Gastrocnemius medialis (tissue), 4 donors: Measurements from ENCODE around the gene IFITM5. TPM values are rescaled to one million over a fixed set of nuclear protein-coding genes. Genes with fewer than 3 reads are reported as not detected.
"Not testable (repeated sequence)": the region's sequence is repeated elsewhere in the genome, so short reads cannot be mapped to it uniquely, and the experiment has no call there.

ENCODE experiments used
- ATAC-seq, 2 donors: fragments of 150-250 bp; one replicate each; pipeline ENCODE4 v1.9.1; 2016
- DNase-seq, 2 donors: peaks; one replicate each; pipeline ENCODE4 v3.0.0-alpha.2; 2019
- H3K27ac ChIP-seq, 4 donors: fragments of 200-600 bp; sonication (generic); 1 replicate in 1 of 4; 2 replicates in 3 of 4; pipeline ENCODE4 v1.5.1; 2016 to 2018; ENCODE audit warnings: mild to moderate bottlenecking in 2 of 4, moderate library complexity in 1 of 4
- H3K27me3 ChIP-seq, 3 donors: fragments of 200-600 bp; sonication (generic) in 2 of 3; 1 replicate in 1 of 3; 2 replicates in 2 of 3; pipeline versions ENCODE4 v1.5.1 to v1.6.0; 2016 to 2019; ENCODE audit warnings: mild to moderate bottlenecking in 1 of 3, moderate library complexity in 1 of 3
- H3K36me3 ChIP-seq, 2 donors: fragments of 200-600 bp; sonication (generic) in 1 of 2; one replicate each; pipeline ENCODE4 v1.5.1; 2017 to 2018
- H3K4me1 ChIP-seq, 2 donors: fragments of 200-600 bp; sonication (generic) in 1 of 2; one replicate each; pipeline ENCODE4 v1.5.1; 2016 to 2017; ENCODE audit warnings: mild to moderate bottlenecking in 2 of 2
- H3K4me3 ChIP-seq, 4 donors: fragments of 200-600 bp; sonication (generic) in 3 of 4; 1 replicate in 1 of 4; 2 replicates in 3 of 4; pipeline ENCODE4 v1.5.1; 2016 to 2019; ENCODE audit warnings: mild to moderate bottlenecking in 2 of 4
- H3K9me3 ChIP-seq, 3 donors: fragments of 200-600 bp; sonication (generic) in 2 of 3; 1 replicate in 1 of 3; 2 replicates in 2 of 3; pipeline ENCODE4 v1.5.1; 2016 to 2019
- POLR2A ChIP-seq, 2 donors: fragments of 450-650 bp; IDR thresholded peaks; one replicate each; pipeline ENCODE4 v1.6.1; 2017; ENCODE audit warnings: antibody characterized with exemption in 2 of 2, mild to moderate bottlenecking in 2 of 2, moderate library complexity in 2 of 2
- in situ Hi-C, 4 donors: fragments of 200-750 bp; cut with MboI; loops; one replicate each; pipeline versions ENCODE4 v1.15.0 to v1.8.0; 2017; ENCODE audit warnings: low sequenced_read_pairs in 4 of 4
- intact Hi-C: fragments of 100-400 bp; cut with DNase I; formaldehyde crosslinking; loops from one replicate; pipeline ENCODE4 v1.15.1; 2023; ENCODE audit warnings: low total_unique reads
- total RNA-seq, 4 donors: library from RNA; depleted of rRNA; stranded (reverse); fragments of >200 nt; gene quantifications; one replicate each; pipeline versions ENCODE4 v1.1.0 to v1.2.3, GENCODE V29; 2016
- TF ChIP-seq, protein P1 (sequence below), 5 experiments: fragments of 450-650 bp in 3 of 5; fragments of 200-600 bp in 2 of 5; sonication (generic) in 2 of 5; IDR thresholded peaks in 4 of 5; conservative IDR thresholded peaks in 1 of 5; 1 replicate in 4 of 5; 2 replicates in 1 of 5; pipeline ENCODE4 v1.5.1; 2016 to 2019; ENCODE audit warnings: antibody characterized with exemption in 5 of 5, mild to moderate bottlenecking in 3 of 5, moderate library complexity in 3 of 5

IFITM5 gene
- total RNA-seq, 4 donors from 2014 or later = not detected

DNA sequence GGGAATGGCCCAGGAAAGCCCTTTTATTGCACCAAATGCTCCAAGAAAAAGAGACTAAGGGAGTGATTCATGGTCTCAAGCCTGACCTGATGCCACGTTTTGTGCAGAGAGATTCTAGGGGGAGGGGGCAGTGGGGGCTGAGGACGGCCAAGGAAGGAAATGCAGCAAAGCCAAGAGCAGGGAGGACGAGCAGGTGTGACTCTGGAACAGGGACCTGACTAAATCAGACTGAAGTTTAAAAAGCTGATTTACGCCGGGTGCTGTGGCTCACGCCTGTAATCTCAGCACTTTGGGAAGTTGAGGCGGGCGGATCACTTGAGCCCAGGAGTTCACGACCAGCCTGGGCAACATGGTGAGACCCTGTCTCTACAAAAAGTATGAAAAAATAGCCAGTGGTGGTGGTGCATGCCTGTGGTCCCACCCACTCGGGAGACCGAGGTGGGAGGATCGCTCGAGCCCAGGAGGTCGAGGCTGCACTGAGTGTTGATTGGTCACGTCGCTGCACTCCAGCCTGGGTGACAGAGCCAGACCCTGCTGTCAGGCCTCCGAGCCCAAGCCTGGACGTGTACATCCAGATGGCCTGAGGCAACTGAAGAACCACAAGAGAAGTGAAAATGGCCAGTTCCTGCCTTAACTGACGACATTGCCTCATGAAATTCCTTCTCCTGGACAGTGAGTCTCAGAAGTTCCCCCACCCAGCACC, 32.2 kb upstream of the IFITM5 start:
- no peaks in the 10 kb centered on the region for H3K36me3 ChIP-seq
- TF ChIP-seq, protein P1, sequence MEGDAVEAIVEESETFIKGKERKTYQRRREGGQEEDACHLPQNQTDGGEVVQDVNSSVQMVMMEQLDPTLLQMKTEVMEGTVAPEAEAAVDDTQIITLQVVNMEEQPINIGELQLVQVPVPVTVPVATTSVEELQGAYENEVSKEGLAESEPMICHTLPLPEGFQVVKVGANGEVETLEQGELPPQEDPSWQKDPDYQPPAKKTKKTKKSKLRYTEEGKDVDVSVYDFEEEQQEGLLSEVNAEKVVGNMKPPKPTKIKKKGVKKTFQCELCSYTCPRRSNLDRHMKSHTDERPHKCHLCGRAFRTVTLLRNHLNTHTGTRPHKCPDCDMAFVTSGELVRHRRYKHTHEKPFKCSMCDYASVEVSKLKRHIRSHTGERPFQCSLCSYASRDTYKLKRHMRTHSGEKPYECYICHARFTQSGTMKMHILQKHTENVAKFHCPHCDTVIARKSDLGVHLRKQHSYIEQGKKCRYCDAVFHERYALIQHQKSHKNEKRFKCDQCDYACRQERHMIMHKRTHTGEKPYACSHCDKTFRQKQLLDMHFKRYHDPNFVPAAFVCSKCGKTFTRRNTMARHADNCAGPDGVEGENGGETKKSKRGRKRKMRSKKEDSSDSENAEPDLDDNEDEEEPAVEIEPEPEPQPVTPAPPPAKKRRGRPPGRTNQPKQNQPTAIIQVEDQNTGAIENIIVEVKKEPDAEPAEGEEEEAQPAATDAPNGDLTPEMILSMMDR (IDR thresholded peaks at IDR 0.05 in 4 of 5, conservative IDR thresholded peaks at IDR 0.05 in 1 of 5) = no peak
- no peak for TF ChIP-seq POLR2A (IDR thresholded peaks at IDR 0.05)
- in situ Hi-C loops = no loop called here
- H3K27me3 ChIP-seq = peaks cover 0 to 4% (median 0%) of the 10 kb centered on the region in 3 donors
- H3K4me1 ChIP-seq = peaks cover 10 to 25% of the 10 kb centered on the region in 2 donors
- no peaks in the 10 kb centered on the region for H3K9me3 ChIP-seq
- DNase-seq = no peak
- no peak overlapping the region for H3K4me3 ChIP-seq
- no peak overlapping the region for H3K27ac ChIP-seq
- ATAC-seq = no peak
- intact Hi-C loops = no loop called here

DNA sequence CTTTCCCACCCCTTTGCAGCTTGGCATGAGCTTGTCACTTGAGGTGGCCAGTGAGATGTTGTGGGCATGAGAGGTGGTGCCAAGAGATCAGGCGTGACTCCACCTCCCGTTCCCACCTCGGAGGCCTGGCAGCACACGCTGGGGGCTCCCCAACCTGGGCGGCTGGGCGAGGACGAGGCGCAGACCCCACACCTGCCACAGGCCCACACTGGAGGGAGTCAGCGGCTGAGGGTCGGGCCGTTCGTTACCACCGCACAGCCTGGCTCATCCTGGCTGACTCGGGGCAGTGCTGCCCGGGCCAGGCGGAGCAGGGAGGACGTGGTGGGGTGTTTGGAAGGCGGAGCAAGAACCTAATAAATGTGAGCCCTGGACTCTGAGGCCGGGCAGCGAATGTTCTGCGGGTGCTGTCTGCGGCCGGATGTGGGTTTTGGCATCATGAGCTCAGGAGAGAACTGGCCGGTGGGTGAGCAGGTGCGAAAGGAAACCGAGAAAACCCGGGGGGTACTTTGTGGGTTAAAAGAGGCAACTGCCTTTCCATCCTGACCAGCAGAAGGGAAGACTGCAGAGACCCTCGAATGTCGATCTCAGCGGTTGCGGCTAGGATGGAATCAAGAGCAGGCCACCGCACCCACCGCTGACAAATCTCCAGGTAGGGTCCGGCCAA, 31.5 kb upstream of the IFITM5 start:
- in situ Hi-C loops = no loop called here
- peaks cover 0 to 4% (median 0%) of the 10 kb centered on the region in 3 donors for H3K27me3 ChIP-seq
- ATAC-seq (no peak), DNase-seq (no peak)
- H3K36me3 ChIP-seq = no peaks in the 10 kb centered on the region
- H3K9me3 ChIP-seq = no peaks in the 10 kb centered on the region
- peaks cover 16 to 27% of the 10 kb centered on the region in 2 donors for H3K4me1 ChIP-seq
- TF ChIP-seq POLR2A (IDR thresholded peaks at IDR 0.05) = no peak
- TF ChIP-seq, protein P1 (IDR thresholded peaks at IDR 0.05 in 4 of 5, conservative IDR thresholded peaks at IDR 0.05 in 1 of 5) = no peak
- H3K4me3 ChIP-seq = no peak overlapping the region
- intact Hi-C loops = no loop called here
- H3K27ac ChIP-seq = no peak overlapping the region

DNA sequence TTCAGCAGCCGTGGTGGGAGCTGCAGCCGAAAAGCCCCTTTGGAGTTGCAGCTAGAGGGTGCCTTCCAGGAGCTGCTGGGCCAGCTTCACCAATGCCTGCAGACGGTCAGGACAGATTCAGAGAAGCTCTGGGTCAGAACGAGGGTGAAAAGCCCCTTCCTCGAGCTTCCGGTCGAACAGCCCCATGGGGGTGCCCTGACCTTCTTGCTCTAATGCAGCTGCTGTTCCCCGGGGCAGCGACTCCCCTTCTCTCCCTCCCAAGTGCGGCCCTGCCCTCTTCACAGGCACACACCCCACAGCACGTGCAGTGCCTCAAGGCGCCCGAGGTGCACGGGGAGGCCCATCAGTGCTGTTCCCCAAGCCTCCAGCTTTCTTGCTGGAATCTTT, 31.0 kb upstream of the IFITM5 start:
- TF ChIP-seq, protein P1 (IDR thresholded peaks at IDR 0.05 in 4 of 5, conservative IDR thresholded peaks at IDR 0.05 in 1 of 5) = no peak
- no peak for TF ChIP-seq POLR2A (IDR thresholded peaks at IDR 0.05)
- peaks cover 0 to 4% (median 0%) of the 10 kb centered on the region in 3 donors for H3K27me3 ChIP-seq
- no peak for DNase-seq
- no peak for ATAC-seq
- H3K9me3 ChIP-seq = no peaks in the 10 kb centered on the region
- in situ Hi-C loops = no loop called here
- no peak overlapping the region for H3K4me3 ChIP-seq
- H3K4me1 ChIP-seq = peaks cover 16 to 27% of the 10 kb centered on the region in 2 donors
- no peak overlapping the region for H3K27ac ChIP-seq
- H3K36me3 ChIP-seq = no peaks in the 10 kb centered on the region
- intact Hi-C loops = no loop called here

DNA sequence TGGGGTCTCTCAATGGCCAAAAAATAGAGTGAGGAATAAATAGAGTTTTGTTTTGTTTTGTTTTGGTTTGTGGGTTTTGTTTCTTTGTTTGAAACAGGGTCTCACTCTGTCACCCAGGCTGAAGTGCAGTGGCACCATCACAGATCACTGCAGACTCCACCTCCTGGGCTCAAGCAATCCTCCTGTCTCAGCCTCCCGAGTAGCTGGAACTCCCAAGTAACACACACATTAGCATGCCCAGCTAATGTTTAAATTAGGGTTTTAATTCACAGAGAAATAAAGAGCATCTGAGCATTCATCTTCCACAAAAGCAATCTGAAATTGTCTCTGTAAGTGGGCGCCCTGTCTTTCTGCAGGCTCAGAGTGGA, 30.5 kb upstream of the IFITM5 start:
- intact Hi-C loops = no loop called here
- no peak for ATAC-seq
- H3K4me1 ChIP-seq = peaks cover 15 to 27% of the 10 kb centered on the region in 2 donors
- DNase-seq = no peak
- no peak for TF ChIP-seq POLR2A (IDR thresholded peaks at IDR 0.05)
- TF ChIP-seq, protein P1 (IDR thresholded peaks at IDR 0.05 in 4 of 5, conservative IDR thresholded peaks at IDR 0.05 in 1 of 5) = no peak
- H3K27me3 ChIP-seq = peaks cover 0 to 4% (median 0%) of the 10 kb centered on the region in 3 donors
- H3K36me3 ChIP-seq = no peaks in the 10 kb centered on the region
- H3K27ac ChIP-seq = no peak overlapping the region
- in situ Hi-C loops = no loop called here
- H3K9me3 ChIP-seq = no peaks in the 10 kb centered on the region
- H3K4me3 ChIP-seq = no peak overlapping the region

DNA sequence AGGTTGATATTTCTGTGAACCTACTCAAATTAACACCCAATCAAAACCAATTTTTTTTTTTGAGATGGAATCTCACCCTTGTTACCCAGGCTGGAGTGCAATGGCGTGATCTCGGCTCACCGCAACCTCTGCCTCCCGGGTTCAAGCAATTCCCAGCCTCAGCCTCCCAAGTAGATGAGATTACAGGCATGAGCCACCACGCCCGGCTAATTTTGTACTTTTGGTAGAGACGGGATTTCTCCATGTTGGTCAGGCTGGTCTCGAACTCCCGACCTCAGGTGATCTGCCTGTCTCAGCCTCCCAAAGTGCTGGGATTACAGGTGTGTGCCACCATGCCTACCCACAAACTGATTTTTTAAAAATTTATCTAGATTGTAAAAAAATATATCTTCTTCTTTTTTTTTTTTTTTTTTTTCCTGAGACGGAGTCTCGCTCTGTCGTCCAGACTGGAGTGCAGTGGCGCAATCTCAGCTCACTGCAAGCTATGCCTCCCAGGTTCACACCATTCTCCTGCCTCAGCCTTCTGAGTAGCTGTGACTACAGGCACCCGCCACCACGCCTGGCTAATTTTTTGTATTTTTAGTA, 29.3 kb upstream of the IFITM5 start:
- H3K36me3 ChIP-seq, DNase-seq, ATAC-seq, in situ Hi-C loops, H3K4me3 ChIP-seq, H3K9me3 ChIP-seq, H3K27me3 ChIP-seq, intact Hi-C loops: not testable (repeated sequence)
- peaks cover 18 to 33% of the 10 kb centered on the region in 2 donors for H3K4me1 ChIP-seq
- H3K27ac ChIP-seq = peak overlapping the region in 1 of 4 donors; percentile 79
